OCI-LY3 (cell line): ENCODE results near the gene PPP1R1C.

ENCODE experiments used
- H2AFZ ChIP-seq: fragments of 200-600, 300-600 bp; shearing (Covaris generic); 2 replicates; pipeline ENCODE4 v1.6.0; 2014; ENCODE audit warnings: antibody characterized with exemption, low read depth, low read length
- H3K27ac ChIP-seq: fragments of 200-600, 300-600 bp; sonication (generic); 2 replicates; pipeline ENCODE4 v1.5.1; 2014; ENCODE audit warnings: mild to moderate bottlenecking, low read length, moderate library complexity, mixed read lengths
- H3K27me3 ChIP-seq: fragments of 200-600, 300-600 bp; sonication (generic); 2 replicates; pipeline ENCODE4 v1.6.1; 2014; ENCODE audit warnings: low read depth, low read length, mixed read lengths
- H3K36me3 ChIP-seq: fragments of 200-600, 300-600 bp; sonication (generic); replicated peaks from 2 replicates; pipeline ENCODE3; 2014; ENCODE audit warnings: low read depth, low read length, mixed read lengths
- H3K4me1 ChIP-seq: fragments of 300-600, 200-600 bp; sonication (generic); 2 replicates; pipeline ENCODE4 v1.6.1; 2014; ENCODE audit warnings: low read length, mixed read lengths
- H3K4me2 ChIP-seq: fragments of 200-600, 300-600 bp; sonication (generic); 2 replicates; pipeline ENCODE4 v1.6.1; 2014; ENCODE audit warnings: low read length, mixed read lengths
- H3K4me3 ChIP-seq: fragments of 300-600, 200-600 bp; sonication (generic); 2 replicates; pipeline ENCODE4 v1.5.1; 2014; ENCODE audit warnings: antibody characterized with exemption, mild to moderate bottlenecking, low read length, moderate library complexity
- H3K79me2 ChIP-seq: fragments of 300-600, 200-600 bp; shearing (Covaris generic); 2 replicates; pipeline ENCODE4 v1.6.1; 2014; ENCODE audit warnings: mild to moderate bottlenecking, low read length, mixed read lengths
- H3K9ac ChIP-seq: fragments of 300-600, 200-600 bp; shearing (Covaris generic); 2 replicates; pipeline ENCODE4 v1.6.0; 2014; ENCODE audit warnings: mild to moderate bottlenecking, low read length, moderate library complexity
- H3K9me3 ChIP-seq: fragments of 200-600, 300-600 bp; shearing (Covaris generic); 2 replicates; pipeline ENCODE4 v1.6.1; 2014; ENCODE audit warnings: low read length, mixed read lengths; ENCODE audit not compliant: insufficient read depth
- H4K20me1 ChIP-seq: fragments of 200-600, 300-600 bp; sonication (generic); 2 replicates; pipeline ENCODE4 v1.6.1; 2016; ENCODE audit warnings: low read length, mixed read lengths; ENCODE audit not compliant: insufficient read depth
- EZH2phosphoT487 ChIP-seq: fragments of 200-600 bp; shearing (Covaris generic); IDR thresholded peaks from 2 replicates; pipeline ENCODE4 v1.6.1; 2018; ENCODE audit warnings: antibody characterized with exemption, mixed run types, low read depth
- TF ChIP-seq, protein P1 (sequence below): fragments of 200-600, 300-600 bp; sonication (generic); IDR thresholded peaks from 2 replicates; pipeline ENCODE4 v1.5.1; 2014; ENCODE audit warnings: antibody characterized with exemption, low read length, low read depth

The PPP1R1C gene

DNA sequence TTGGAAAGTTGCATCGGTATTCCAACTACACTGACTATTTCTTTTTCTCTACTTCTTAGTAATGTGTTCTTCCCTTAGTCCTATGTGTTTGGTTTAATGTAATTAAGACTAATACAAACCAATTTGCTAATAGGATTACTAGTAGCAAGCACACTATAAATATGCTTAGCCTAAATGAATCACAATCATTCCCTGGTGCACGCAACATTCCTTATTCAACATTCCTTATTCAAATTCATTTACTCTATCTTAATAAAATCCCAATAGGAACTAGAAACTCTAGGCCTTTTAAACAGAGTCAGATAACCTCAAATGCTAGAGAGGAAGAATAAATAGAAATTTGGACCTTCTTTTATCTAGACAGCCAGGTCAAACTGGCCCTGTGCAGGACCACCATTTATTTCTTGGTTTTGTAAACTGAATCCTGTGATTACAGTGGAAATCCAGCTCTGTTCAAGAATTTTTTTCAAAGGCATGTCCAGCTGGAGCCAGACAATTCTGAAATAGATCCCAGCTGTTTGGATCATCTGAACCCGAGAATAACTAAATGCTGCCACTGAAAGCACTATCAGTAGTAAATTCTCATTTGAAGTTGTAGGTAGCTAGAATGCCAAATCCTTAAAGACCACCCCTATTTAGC lies 103.1 kb downstream of the PPP1R1C start:
- Histone ChIP-seq H3K9ac (no peak overlapping the region), H3K27me3 (no peaks in the 10 kb centered on the region), H3K9me3 (no peaks in the 10 kb centered on the region), H3K79me2 (no peaks in the 10 kb centered on the region), H3K4me1 (peaks cover 2% of the 10 kb centered on the region; the same call in 1 of the 2 replicates), H2AFZ (no peak overlapping the region), H3K4me3 (no peak overlapping the region), H3K4me2 (no peak overlapping the region), H3K36me3 (no peaks in the 10 kb centered on the region), H4K20me1 (no peaks in the 10 kb centered on the region), H3K27ac (no peak overlapping the region)
- no peak for TF ChIP-seq EZH2phosphoT487
- TF ChIP-seq, protein P1, sequence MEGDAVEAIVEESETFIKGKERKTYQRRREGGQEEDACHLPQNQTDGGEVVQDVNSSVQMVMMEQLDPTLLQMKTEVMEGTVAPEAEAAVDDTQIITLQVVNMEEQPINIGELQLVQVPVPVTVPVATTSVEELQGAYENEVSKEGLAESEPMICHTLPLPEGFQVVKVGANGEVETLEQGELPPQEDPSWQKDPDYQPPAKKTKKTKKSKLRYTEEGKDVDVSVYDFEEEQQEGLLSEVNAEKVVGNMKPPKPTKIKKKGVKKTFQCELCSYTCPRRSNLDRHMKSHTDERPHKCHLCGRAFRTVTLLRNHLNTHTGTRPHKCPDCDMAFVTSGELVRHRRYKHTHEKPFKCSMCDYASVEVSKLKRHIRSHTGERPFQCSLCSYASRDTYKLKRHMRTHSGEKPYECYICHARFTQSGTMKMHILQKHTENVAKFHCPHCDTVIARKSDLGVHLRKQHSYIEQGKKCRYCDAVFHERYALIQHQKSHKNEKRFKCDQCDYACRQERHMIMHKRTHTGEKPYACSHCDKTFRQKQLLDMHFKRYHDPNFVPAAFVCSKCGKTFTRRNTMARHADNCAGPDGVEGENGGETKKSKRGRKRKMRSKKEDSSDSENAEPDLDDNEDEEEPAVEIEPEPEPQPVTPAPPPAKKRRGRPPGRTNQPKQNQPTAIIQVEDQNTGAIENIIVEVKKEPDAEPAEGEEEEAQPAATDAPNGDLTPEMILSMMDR: no peak

DNA sequence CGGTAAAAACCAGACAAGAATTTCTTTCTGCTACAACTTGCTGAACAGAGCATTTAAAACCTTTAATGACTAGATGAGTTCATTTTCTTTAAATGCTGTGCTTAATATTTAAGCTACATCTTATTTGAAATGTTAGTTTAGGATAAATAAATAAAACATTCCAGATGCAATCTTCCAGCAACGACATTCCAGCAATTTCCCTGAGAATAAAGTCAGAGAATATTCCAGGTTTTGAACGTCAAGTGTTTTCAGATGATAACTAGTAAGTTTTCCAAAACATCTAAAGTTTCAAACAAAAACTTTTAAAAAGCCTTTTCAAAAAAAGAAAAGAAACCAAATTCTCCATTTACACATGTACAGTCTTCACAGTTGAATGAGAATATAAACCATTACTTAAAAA lies 104.8 kb downstream of the PPP1R1C start:
- H2AFZ ChIP-seq: no peak overlapping the region

DNA sequence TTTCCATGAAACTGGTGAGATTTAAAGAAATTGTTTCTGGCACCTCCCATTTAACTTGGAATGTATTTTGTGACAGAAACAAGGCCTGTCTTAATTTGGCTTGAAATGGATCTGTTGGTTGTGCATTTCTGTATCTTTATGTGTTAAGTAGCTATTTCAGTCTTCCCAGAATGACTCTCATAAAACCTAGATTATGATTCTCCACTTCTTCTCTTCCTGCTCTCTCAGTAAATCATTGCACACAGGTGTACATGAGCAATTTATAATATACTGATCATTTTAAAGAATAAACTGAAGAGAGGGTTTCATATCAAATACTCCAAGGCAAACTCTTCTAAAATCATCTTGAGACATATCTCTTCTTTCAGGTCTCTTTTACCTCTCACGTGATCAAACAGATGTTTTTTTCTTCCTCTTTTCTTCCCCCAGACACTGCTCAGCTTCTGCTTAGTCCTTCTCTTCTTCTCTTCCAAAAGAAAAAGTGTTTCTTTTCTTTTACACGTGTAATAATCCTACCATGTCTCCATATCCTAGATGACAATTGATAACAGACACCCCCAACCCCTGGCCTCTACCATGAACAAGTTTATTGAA lies 112.0 kb downstream of the PPP1R1C start:
- peak overlapping the region; percentile 47; the same call in 1 of the 2 replicates for H2AFZ ChIP-seq
- TF ChIP-seq, protein P1: no peak
- TF ChIP-seq EZH2phosphoT487: no peak
- H4K20me1 ChIP-seq: no peaks in the 10 kb centered on the region
- H3K4me2 ChIP-seq: peak overlapping the region; percentile 46
- no peaks in the 10 kb centered on the region for H3K27me3 ChIP-seq
- H3K9me3 ChIP-seq: no peaks in the 10 kb centered on the region; the same call in 1 of the 2 replicates
- H3K9ac ChIP-seq: no peak overlapping the region
- H3K4me3 ChIP-seq: peak overlapping the region; percentile 22; the same call in 1 of the 2 replicates
- H3K4me1 ChIP-seq: peaks cover 28% of the 10 kb centered on the region
- no peaks in the 10 kb centered on the region for H3K79me2 ChIP-seq
- H3K36me3 ChIP-seq: no peaks in the 10 kb centered on the region
- H3K27ac ChIP-seq: peak overlapping the region; percentile 41

More for the DNA sequence above, 104.8 kb downstream of the PPP1R1C start:
- H3K79me2 ChIP-seq: no peaks in the 10 kb centered on the region
- no peaks in the 10 kb centered on the region for H3K36me3 ChIP-seq
- no peaks in the 10 kb centered on the region for H4K20me1 ChIP-seq
- no peak overlapping the region for H3K27ac ChIP-seq
- no peak overlapping the region for H3K9ac ChIP-seq
- TF ChIP-seq EZH2phosphoT487: no peak
- TF ChIP-seq, protein P1: no peak
- H3K4me1 ChIP-seq: peaks cover 6% of the 10 kb centered on the region; the same call in 1 of the 2 replicates
- H3K4me2 ChIP-seq: no peak overlapping the region
- H3K9me3 ChIP-seq: no peaks in the 10 kb centered on the region
- no peak overlapping the region for H3K4me3 ChIP-seq
- H3K27me3 ChIP-seq: no peaks in the 10 kb centered on the region

DNA sequence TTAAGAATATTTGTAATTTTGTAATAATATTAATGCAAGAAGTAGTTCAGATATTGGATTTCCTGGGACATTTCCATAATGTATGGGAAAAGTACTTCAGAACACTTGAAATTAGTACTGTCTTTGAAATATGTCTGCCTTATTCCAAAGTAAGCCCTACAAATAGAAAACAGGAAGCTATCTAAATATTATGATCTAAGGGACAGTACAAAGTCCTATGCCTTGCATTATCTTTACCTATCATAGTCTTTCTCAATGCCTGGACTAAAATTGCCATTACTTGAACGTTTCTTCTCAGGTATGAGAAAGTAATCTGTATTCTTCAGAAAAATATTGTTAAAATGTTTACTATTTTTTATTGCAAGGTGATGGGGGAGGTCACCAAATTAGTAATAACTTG lies 113.0 kb downstream of the PPP1R1C start:
- Histone ChIP-seq H3K36me3 (no peaks in the 10 kb centered on the region), H2AFZ (no peak overlapping the region), H3K27me3 (no peaks in the 10 kb centered on the region), H4K20me1 (no peaks in the 10 kb centered on the region), H3K4me2 (no peak overlapping the region), H3K79me2 (no peaks in the 10 kb centered on the region), H3K9me3 (no peaks in the 10 kb centered on the region; the same call in 1 of the 2 replicates), H3K9ac (no peak overlapping the region), H3K4me3 (no peak overlapping the region), H3K4me1 (peaks cover 28% of the 10 kb centered on the region), H3K27ac (no peak overlapping the region)
- no peak for TF ChIP-seq EZH2phosphoT487
- TF ChIP-seq, protein P1: no peak
